Suprapubic skin (tissue), 4 donors: Measurements from ENCODE around the gene SYNJ2. TPM values are rescaled to one million over a fixed set of nuclear protein-coding genes. Genes with fewer than 3 reads are reported as not detected.
A peak's percentile ranks its signal among the peaks of the same experiment; 100 is the strongest.

ENCODE experiments used
- DNase-seq, 2 donors: peaks; one replicate each; pipeline ENCODE4 v3.0.0-alpha.2; 2019; ENCODE audit warnings: low spot score in 2 of 2
- H3K27ac ChIP-seq: fragments of 200-600 bp; sonication (generic); one replicate; pipeline ENCODE4 v1.5.1; 2019
- H3K27me3 ChIP-seq: fragments of 200-600 bp; sonication (generic); one replicate; pipeline ENCODE4 v1.5.1; 2019
- H3K36me3 ChIP-seq: fragments of 200-600 bp; sonication (generic); one replicate; pipeline ENCODE4 v1.5.1; 2019
- H3K4me1 ChIP-seq: fragments of 200-600 bp; sonication (generic); one replicate; pipeline ENCODE4 v1.5.1; 2019
- H3K4me3 ChIP-seq: fragments of 200-600 bp; sonication (generic); one replicate; pipeline ENCODE4 v1.5.1; 2019; ENCODE audit warnings: mild to moderate bottlenecking
- H3K9me3 ChIP-seq: fragments of 200-600 bp; sonication (generic); one replicate; pipeline ENCODE4 v1.5.1; 2019
- EP300 ChIP-seq: sonication (generic); formaldehyde crosslinking; IDR thresholded peaks from one replicate; pipeline ENCODE4 v1.6.1; 2017; ENCODE audit warnings: antibody characterized with exemption
- POLR2A ChIP-seq, 2 donors: fragments of 450-650 bp; IDR thresholded peaks; one replicate each; pipeline ENCODE4 v1.6.1; 2017; ENCODE audit warnings: antibody characterized with exemption in 2 of 2, mild to moderate bottlenecking in 2 of 2, moderate library complexity in 2 of 2
- POLR2AphosphoS5 ChIP-seq, 3 donors: sonication (generic); formaldehyde crosslinking; IDR thresholded peaks; one replicate each; pipeline ENCODE4 v1.6.1; 2017; ENCODE audit warnings: antibody characterized with exemption in 3 of 3
- WGBS: methylation state at CpG from one replicate; pipeline ENCODE4 v1.1.5; 2018; 5-methylcytosine and 5-hydroxymethylcytosine counted together
- total RNA-seq, 4 donors: library from RNA; depleted of rRNA; stranded (reverse); fragments of >200 nt; gene quantifications; one replicate each; pipeline ENCODE4 v1.1.0, GENCODE V29; 2016
- TF ChIP-seq, protein P1 (sequence below), 2 donors: fragments of 200-600 bp in 1 of 2; fragments of 450-650 bp in 1 of 2; sonication (generic) in 1 of 2; IDR thresholded peaks; one replicate each; pipeline ENCODE4 v1.5.1; 2016 to 2019; ENCODE audit warnings: antibody characterized with exemption in 2 of 2, mild to moderate bottlenecking in 1 of 2, moderate library complexity in 1 of 2

The SYNJ2 gene
- total RNA-seq, 4 donors from 2014 or later, result 4.3 to 10.7 (median 6.8) TPM

- no peak for TF ChIP-seq POLR2A (IDR thresholded peaks at IDR 0.05)
- TF ChIP-seq POLR2AphosphoS5 (IDR thresholded peaks at IDR 0.05), result no peak
- TF ChIP-seq, protein P1, sequence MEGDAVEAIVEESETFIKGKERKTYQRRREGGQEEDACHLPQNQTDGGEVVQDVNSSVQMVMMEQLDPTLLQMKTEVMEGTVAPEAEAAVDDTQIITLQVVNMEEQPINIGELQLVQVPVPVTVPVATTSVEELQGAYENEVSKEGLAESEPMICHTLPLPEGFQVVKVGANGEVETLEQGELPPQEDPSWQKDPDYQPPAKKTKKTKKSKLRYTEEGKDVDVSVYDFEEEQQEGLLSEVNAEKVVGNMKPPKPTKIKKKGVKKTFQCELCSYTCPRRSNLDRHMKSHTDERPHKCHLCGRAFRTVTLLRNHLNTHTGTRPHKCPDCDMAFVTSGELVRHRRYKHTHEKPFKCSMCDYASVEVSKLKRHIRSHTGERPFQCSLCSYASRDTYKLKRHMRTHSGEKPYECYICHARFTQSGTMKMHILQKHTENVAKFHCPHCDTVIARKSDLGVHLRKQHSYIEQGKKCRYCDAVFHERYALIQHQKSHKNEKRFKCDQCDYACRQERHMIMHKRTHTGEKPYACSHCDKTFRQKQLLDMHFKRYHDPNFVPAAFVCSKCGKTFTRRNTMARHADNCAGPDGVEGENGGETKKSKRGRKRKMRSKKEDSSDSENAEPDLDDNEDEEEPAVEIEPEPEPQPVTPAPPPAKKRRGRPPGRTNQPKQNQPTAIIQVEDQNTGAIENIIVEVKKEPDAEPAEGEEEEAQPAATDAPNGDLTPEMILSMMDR (IDR thresholded peaks at IDR 0.05), result no peak
- no peak for TF ChIP-seq EP300
- peak in 1 of 2 donors; percentile 22 for DNase-seq
- H3K9me3 ChIP-seq, result no peaks in the 10 kb centered on the region
- WGBS, result 45% methylated on average over 2 of the region's 2 CpGs
- no peaks in the 10 kb centered on the region for H3K36me3 ChIP-seq
- no peak overlapping the region for H3K4me3 ChIP-seq
- no peaks in the 10 kb centered on the region for H3K27me3 ChIP-seq
- peaks cover 16% of the 10 kb centered on the region for H3K4me1 ChIP-seq
- no peak overlapping the region for H3K27ac ChIP-seq
These were observed 72.0 kb downstream of the SYNJ2 start for GRCh38 chr6:158053377-158054313.

- 92% methylated on average over 9 of the region's 9 CpGs for WGBS
- Histone ChIP-seq H3K4me1 (peaks cover 43% of the 10 kb centered on the region), H3K36me3 (no peaks in the 10 kb centered on the region), H3K4me3 (no peak overlapping the region), H3K27me3 (no peaks in the 10 kb centered on the region), H3K27ac (no peak overlapping the region), H3K9me3 (no peaks in the 10 kb centered on the region)
- no peak for TF ChIP-seq EP300
- no peak for TF ChIP-seq POLR2A (IDR thresholded peaks at IDR 0.05)
- TF ChIP-seq POLR2AphosphoS5 (IDR thresholded peaks at IDR 0.05), result no peak
- TF ChIP-seq, protein P1 (IDR thresholded peaks at IDR 0.05), result no peak
- peak in 1 of 2 donors; percentile 58 for DNase-seq
These were observed 74.7 kb downstream of the SYNJ2 start for GRCh38 chr6:158056355-158056754.

- 97% methylated on average over 9 of the region's 9 CpGs for WGBS
- peaks cover 44% of the 10 kb centered on the region for H3K4me1 ChIP-seq
- H3K27me3 ChIP-seq, result no peaks in the 10 kb centered on the region
- peak overlapping the region; percentile 65 for H3K27ac ChIP-seq
- H3K4me3 ChIP-seq, result no peak overlapping the region
- H3K9me3 ChIP-seq, result no peaks in the 10 kb centered on the region
- peak in 1 of 2 donors; percentile 58 for DNase-seq
- TF ChIP-seq POLR2A (IDR thresholded peaks at IDR 0.05), result no peak
- TF ChIP-seq EP300, result no peak
- no peak for TF ChIP-seq POLR2AphosphoS5 (IDR thresholded peaks at IDR 0.05)
- TF ChIP-seq, protein P1 (IDR thresholded peaks at IDR 0.05), result no peak
- H3K36me3 ChIP-seq, result no peaks in the 10 kb centered on the region
These were observed 75.1 kb downstream of the SYNJ2 start for GRCh38 chr6:158056804-158057203.

GRCh38 chr6:158057213-158057987 is 75.7 kb downstream of the SYNJ2 start:
- Histone ChIP-seq H3K4me1 (peaks cover 44% of the 10 kb centered on the region), H3K9me3 (no peaks in the 10 kb centered on the region), H3K36me3 (no peaks in the 10 kb centered on the region), H3K27ac (peak overlapping the region; percentile 65), H3K27me3 (no peaks in the 10 kb centered on the region), H3K4me3 (no peak overlapping the region)
- peak in 1 of 2 donors; percentile 65 for DNase-seq
- 81% methylated on average over 19 of the region's 21 CpGs for WGBS
- TF ChIP-seq, protein P1 (IDR thresholded peaks at IDR 0.05), result no peak
- TF ChIP-seq POLR2AphosphoS5 (IDR thresholded peaks at IDR 0.05) (no peak), POLR2A (IDR thresholded peaks at IDR 0.05) (no peak), EP300 (no peak)
